ENCODE results near the gene MGAT4B. TPM values are rescaled to one million over a fixed set of nuclear protein-coding genes. Genes with fewer than 3 reads are reported as not detected.
A peak's percentile ranks its signal among the peaks of the same experiment; 100 is the strongest.

The MGAT4B gene
- polyA plus RNA-seq, 3 donors = 12.4 to 151 (median 14.3) TPM

DNA sequence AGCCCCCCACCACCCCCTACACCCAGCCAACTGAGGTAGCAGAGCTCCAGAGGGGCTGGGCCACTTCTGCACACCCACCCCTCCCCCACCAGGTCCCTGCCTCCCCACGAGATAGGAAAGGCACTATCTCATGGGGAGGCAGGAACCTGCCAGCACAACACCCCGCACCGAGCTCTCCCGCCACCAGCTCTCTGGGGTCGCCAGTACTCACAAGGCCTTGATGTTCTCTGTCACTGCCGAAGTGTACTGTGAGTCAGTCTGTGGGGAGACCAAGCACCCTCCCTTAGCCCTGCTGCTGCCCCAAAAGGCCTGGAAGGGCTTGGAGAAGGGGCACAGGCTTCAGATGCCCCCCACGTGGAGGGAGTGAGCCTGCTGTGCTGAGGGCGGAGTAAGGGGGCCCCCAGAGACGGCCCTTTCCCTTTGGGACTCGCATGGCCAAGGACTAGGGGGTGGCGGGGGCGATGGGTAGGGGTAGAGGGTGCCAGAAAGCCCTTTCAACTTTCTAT lies 5.9 kb downstream of the MGAT4B start:
- Histone ChIP-seq H3K36me3 (replicated peaks in 1 of 2; ENCODE audit: control insufficient read depth in 1 of 2, insufficient read depth in 2 of 2, low read length in 2 of 2) (peaks cover 38 to 47% of the 10 kb centered on the region in 2 donors), H3K4me2 (replicated peaks; ENCODE audit: extremely low read depth, low read length, poor library complexity, severe bottlenecking) (no peak overlapping the region), H2AFZ (ENCODE audit: insufficient read depth, low read depth, low read length, poor library complexity, severe bottlenecking) (no peak overlapping the region), H3K4me1 (ENCODE audit: control insufficient read depth in 1 of 2, insufficient read depth in 2 of 2, low read length in 2 of 2) (peaks cover 43 to 53% of the 10 kb centered on the region in 2 donors), H3K79me2 (ENCODE audit: insufficient read depth, low read length) (peaks cover 39% of the 10 kb centered on the region), H4K20me1 (ENCODE audit: insufficient read depth, low read length) (peaks cover 89% of the 10 kb centered on the region), H3K9ac (ENCODE audit: insufficient read depth, low read length, poor library complexity, severe bottlenecking) (no peak overlapping the region), H3K4me3 (replicated peaks in 1 of 3; ENCODE audit: low read depth in 2 of 3, low read length in 3 of 3) (no peak overlapping the region), H3K27me3 (ENCODE audit: control insufficient read depth in 2 of 2, insufficient read depth in 2 of 2, low read length in 2 of 2) (no peaks in the 10 kb centered on the region), H3K9me3 (replicated peaks in 1 of 2; ENCODE audit: control insufficient read depth in 1 of 2, insufficient read depth in 1 of 2, low read length in 2 of 2) (no peaks in the 10 kb centered on the region), H3K27ac (ENCODE audit: low read depth in 1 of 2, low read length in 2 of 2) (no peak overlapping the region)
- no peak overlapping the region for H3K27ac Mint-ChIP-seq
- WGBS (ENCODE audit: insufficient coverage) = 78% methylated on average over 5 of the region's 12 CpGs
- no peak for TF ChIP-seq CTCF (IDR thresholded peaks at IDR 0.05)
- H3K9me3 Mint-ChIP-seq = no peaks in the 10 kb centered on the region
- H3K27me3 Mint-ChIP-seq (ENCODE audit: low read depth in 3 of 3) = peaks cover 0 to 2% (median 2%) of the 10 kb centered on the region in 3 donors
- H3K4me3 Mint-ChIP-seq = peak overlapping the region in 1 of 2 donors; percentile 37
- peaks cover 40% of the 10 kb centered on the region for H3K4me1 Mint-ChIP-seq
- intact Hi-C loops (cut with micrococcal nuclease) = loop anchor here (5.0 kb wide), 2 partner anchors 37 to 107 kb away; partner anchors contain the start of gene TBC1D9B (in 1 of the 2)
- H3K36me3 Mint-ChIP-seq = peaks cover 44 to 45% of the 10 kb centered on the region in 2 donors
- no peak for DNase-seq

DNA sequence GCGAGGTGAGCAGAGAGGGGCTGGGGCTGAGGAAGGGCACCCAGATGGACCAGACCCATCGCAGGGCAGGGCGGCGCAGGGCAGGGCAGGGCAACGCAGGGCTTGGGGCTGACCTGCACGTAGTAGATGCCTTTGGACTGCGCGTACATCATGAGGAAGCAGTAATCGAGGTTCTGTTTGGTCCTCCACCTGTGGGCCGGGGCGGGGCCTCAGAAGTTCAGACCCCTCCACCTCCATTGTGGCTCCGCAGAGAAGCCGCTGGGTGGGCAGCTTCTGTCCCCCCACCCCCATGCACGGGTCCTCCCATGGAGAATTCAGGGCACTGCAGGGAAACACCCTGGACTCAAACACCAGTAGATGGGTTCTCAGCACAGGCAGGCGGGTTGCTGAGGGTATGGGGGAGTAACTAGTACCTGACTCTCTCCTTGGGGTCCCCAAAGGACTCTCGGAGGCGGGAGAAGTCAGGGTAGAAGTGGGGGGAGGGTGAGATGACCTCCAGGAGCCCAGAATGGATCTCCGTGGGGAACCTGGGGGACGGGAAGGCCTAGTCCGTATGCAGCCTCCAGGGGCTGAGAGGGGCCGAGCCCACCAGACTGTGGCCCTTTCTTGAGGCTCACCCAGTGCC lies 6.5 kb downstream of the MGAT4B start:
- Mint-ChIP-seq H3K27me3 (ENCODE audit: low read depth in 3 of 3) (peaks cover 0 to 2% (median 2%) of the 10 kb centered on the region in 3 donors), H3K36me3 (peaks cover 44 to 45% of the 10 kb centered on the region in 2 donors), H3K27ac (no peak overlapping the region), H3K4me1 (peaks cover 37% of the 10 kb centered on the region), H3K9me3 (no peaks in the 10 kb centered on the region), H3K4me3 (no peak overlapping the region)
- Histone ChIP-seq H3K79me2 (ENCODE audit: insufficient read depth, low read length) (peaks cover 33% of the 10 kb centered on the region), H3K36me3 (replicated peaks in 1 of 2; ENCODE audit: control insufficient read depth in 1 of 2, insufficient read depth in 2 of 2, low read length in 2 of 2) (peaks cover 38 to 47% of the 10 kb centered on the region in 2 donors), H2AFZ (ENCODE audit: insufficient read depth, low read depth, low read length, poor library complexity, severe bottlenecking) (no peak overlapping the region), H4K20me1 (ENCODE audit: insufficient read depth, low read length) (peaks cover 89% of the 10 kb centered on the region), H3K9me3 (replicated peaks in 1 of 2; ENCODE audit: control insufficient read depth in 1 of 2, insufficient read depth in 1 of 2, low read length in 2 of 2) (no peaks in the 10 kb centered on the region), H3K4me1 (ENCODE audit: control insufficient read depth in 1 of 2, insufficient read depth in 2 of 2, low read length in 2 of 2) (peaks cover 44 to 53% of the 10 kb centered on the region in 2 donors), H3K4me2 (replicated peaks; ENCODE audit: extremely low read depth, low read length, poor library complexity, severe bottlenecking) (no peak overlapping the region), H3K27me3 (ENCODE audit: control insufficient read depth in 2 of 2, insufficient read depth in 2 of 2, low read length in 2 of 2) (no peaks in the 10 kb centered on the region), H3K4me3 (replicated peaks in 1 of 3; ENCODE audit: low read depth in 2 of 3, low read length in 3 of 3) (no peak overlapping the region), H3K9ac (ENCODE audit: insufficient read depth, low read length, poor library complexity, severe bottlenecking) (no peak overlapping the region), H3K27ac (ENCODE audit: low read depth in 1 of 2, low read length in 2 of 2) (no peak overlapping the region)
- DNase-seq = no peak
- WGBS (ENCODE audit: insufficient coverage) = 97% methylated on average over 13 of the region's 21 CpGs
- no peak for TF ChIP-seq CTCF (IDR thresholded peaks at IDR 0.05)
- intact Hi-C loops (cut with micrococcal nuclease) = loop anchor here (5.0 kb wide), 2 partner anchors 37 to 107 kb away; partner anchors contain the start of gene TBC1D9B (in 1 of the 2)
